ENCODE results near the gene FBRS. TPM values are rescaled to one million over a fixed set of nuclear protein-coding genes. Genes with fewer than 3 reads are reported as not detected.

Gene FBRS
- total RNA-seq, result 10 to 100 TPM; 16.5 to 26.3 TPM

DNA sequence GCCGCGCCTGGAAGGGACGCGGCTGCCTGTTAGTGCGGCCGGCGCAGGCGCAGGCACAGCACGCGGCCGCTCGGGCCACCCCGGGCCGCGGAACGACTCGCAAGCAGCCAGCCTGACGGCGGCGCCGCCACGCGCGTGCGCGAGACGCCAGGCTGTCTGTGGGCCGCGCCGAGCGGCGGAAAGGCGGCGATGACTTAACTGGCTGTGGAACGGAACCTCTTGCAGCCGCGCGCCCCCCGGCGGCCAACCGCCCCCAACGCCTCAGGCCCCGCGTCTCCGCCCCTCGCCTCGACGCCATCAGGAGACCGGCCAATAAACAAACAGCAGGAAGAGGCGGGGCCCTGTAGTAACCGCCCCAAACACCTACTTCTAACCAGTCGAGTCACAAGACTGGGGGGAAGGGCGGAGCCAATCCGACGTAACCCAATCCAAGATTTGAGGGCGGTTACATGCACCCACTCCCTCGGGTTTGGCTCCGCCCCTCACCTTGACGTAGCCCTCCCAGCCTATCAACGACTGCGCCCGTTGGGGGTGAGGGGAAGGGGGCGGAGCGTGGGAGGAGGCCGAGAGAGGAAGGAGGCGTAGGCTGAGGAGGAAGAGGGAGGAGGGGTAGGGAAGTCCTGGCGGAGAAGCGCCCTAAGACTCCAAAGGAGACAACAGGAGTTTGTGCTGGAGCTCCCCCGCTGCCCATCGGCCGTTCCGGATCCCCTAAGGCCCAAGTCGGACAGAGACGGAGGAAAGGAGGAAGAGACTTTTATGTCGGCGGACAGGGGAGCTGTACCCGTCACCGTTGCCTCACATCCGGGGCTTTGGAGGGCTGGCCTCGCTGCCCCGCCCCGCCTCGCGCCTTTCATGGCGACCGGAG lies at the start of gene FBRS:
FBRS (plus strand) TSS at position 566 of the 865 bp plus-strand sequence. CDS start 1,088 bp downstream, outside the sequence.
- Histone ChIP-seq H3K36me3 (peaks cover 48% of the 10 kb centered on the region), H3K27me3 (no peaks in the 10 kb centered on the region), H3K9me3 (no peaks in the 10 kb centered on the region), H3K4me3 (peak within 1 kb of the TSS; percentile 92 to 94), H3K4me1 (peaks cover 0 to 44% of the 10 kb centered on the region in 2 donors), H3K27ac (peak within 1 kb of the TSS; percentile 95 to 99)
- DNase-seq (ENCODE audit: low spot score), result peak; percentile 100
- TF ChIP-seq, protein P1, sequence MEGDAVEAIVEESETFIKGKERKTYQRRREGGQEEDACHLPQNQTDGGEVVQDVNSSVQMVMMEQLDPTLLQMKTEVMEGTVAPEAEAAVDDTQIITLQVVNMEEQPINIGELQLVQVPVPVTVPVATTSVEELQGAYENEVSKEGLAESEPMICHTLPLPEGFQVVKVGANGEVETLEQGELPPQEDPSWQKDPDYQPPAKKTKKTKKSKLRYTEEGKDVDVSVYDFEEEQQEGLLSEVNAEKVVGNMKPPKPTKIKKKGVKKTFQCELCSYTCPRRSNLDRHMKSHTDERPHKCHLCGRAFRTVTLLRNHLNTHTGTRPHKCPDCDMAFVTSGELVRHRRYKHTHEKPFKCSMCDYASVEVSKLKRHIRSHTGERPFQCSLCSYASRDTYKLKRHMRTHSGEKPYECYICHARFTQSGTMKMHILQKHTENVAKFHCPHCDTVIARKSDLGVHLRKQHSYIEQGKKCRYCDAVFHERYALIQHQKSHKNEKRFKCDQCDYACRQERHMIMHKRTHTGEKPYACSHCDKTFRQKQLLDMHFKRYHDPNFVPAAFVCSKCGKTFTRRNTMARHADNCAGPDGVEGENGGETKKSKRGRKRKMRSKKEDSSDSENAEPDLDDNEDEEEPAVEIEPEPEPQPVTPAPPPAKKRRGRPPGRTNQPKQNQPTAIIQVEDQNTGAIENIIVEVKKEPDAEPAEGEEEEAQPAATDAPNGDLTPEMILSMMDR (IDR thresholded peaks at IDR 0.05), result peak; percentile 70 to 83

DNA sequence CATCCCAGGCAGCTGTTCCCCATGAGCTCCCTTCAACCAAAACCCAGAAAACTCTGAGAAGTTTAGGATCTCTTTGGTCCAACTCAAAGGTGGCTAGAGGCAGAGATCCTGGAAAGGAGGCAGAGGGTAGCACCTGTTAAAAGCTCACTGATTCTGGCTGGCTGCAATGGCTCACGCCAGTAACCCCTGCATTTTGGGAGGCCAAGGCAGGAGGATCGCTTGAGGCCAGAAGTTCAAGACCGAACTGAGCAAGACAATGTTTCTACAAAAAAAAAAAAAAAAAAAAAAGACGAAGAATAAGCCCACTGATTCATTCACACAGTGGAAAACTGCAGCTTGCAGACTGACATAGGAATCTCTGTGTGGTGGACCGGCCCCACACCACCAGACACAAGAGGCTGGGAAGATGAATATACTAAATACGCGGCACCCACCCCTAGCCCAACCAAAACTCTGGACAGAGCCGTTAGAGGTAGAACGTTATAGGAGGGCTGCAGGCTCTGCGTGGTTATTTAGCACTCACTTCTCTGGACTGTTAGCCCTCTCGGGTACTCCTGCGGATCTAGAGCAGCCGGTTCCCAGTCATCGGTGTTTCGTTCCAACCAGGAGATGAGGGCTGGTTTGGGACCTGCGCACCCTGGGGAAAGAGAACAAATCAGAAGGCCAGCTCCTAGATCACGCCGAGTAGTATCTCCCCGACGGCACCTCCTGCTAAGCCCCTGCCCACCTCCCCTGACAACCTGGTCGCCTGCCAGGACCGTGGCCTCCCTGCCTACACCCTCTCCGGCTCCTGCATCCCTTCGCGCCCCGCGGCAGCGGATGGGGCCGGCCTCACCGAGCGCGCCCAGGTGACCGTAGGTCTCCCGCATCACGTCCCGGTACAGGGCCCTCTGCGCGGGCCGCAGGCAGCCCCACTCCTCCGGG lies 49.0 kb upstream of the FBRS start:
- Histone ChIP-seq H3K36me3 (peaks cover 18% of the 10 kb centered on the region), H3K27ac (peak overlapping the region; percentile 96 to 97), H3K9me3 (no peaks in the 10 kb centered on the region), H3K27me3 (no peaks in the 10 kb centered on the region), H3K4me1 (peaks cover 0 to 19% of the 10 kb centered on the region in 2 donors), H3K4me3 (peak overlapping the region; percentile 83 to 96)
- no peak for DNase-seq (ENCODE audit: low spot score)
- TF ChIP-seq, protein P1 (IDR thresholded peaks at IDR 0.05), result no peak

DNA sequence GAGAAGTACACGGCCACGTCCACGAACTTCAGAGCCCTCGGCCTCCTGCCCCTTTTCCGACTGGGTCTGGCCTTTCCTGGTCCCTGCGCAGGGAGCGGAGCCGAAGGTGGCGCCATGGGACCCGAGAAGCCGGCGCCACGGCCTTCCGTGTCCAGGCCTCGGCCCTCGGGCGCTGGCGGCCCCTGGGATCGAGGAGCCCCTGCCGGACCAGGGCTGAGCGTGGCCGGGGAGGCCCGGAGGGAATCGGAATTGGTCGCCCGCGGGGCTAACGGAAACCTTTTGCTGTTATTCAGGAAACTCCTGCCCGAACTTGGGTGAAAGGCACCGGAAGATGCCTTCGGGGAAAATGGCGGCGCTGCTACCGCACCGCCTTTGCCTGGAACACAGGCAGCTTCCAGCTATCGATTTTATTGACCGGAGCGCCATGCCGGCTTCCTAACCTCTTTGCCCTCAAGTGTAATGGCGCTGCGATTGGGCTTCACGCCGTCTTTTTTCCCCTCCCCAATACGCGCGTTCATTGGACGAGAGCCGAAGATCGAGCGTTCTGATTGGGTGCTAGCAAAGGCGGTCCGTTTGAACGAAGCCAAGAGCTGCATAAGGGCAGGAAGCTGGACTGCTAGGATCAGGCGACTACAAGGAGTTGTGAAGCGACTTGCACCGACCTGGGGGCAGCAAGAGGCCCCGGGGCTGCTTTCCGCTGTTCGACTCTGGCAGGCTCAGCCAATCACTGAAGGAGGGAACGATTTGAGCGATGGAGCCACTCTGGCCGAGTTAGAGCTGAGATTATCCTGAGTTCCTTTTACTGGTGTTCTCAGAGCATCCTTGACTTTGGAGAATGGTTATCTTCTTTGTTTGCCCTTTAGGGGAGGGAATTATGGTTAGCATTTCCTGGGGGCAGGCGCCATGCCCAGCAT lies 48.0 kb upstream of the FBRS start, which contains the start of gene ZNF689:
ZNF689 (minus strand) TSS at position 464 of the 914 bp plus-strand sequence; CDS start at position 116, 348 bp downstream.
- peaks cover 0 to 19% of the 10 kb centered on the region in 2 donors for H3K4me1 ChIP-seq
- peak within 1 kb of the TSS; percentile 96 to 97 for H3K27ac ChIP-seq
- no peaks in the 10 kb centered on the region for H3K9me3 ChIP-seq
- no peaks in the 10 kb centered on the region for H3K27me3 ChIP-seq
- H3K36me3 ChIP-seq, result peaks cover 9% of the 10 kb centered on the region
- DNase-seq (ENCODE audit: low spot score), result peak; percentile 99
- H3K4me3 ChIP-seq, result peak within 1 kb of the TSS; percentile 83 to 96
- TF ChIP-seq, protein P1 (IDR thresholded peaks at IDR 0.05), result peak in 1 of 2 donors; percentile 14

DNA sequence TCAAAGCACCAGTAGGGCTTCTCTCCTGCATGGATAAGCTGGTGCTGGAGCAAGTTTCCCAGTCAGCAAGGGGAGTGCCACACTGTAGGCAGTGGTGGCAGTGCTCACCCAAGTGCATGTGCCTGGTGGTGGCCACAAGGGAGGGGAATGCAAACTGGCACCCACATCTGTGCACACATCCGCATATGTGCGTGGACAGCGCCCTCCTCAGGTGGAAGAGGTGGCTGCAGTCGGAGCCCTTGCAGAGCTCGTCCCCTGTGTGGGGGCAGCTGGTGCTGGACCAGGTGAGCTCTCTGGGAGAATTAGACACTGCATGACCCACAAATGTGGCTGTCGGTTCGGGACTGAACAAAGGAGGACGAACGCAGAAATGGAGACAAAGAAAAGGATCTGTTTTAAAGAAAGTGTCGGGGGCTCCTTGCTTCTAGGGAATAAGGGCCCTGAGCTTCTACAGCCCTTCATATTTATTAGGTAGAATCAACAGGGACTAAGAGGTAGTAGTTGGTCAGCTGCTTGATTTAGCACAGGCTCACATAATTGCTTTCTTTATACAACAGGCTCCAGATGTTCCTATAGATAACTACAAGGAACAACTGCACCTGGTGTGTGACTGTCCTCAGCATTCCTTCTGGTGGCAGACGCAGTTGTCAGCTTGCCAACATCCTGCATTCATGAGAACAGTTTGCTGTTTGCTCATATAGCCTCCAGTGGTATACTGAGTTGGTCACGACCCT lies 42.7 kb upstream of the FBRS start:
- Histone ChIP-seq H3K27ac (no peak overlapping the region), H3K9me3 (no peaks in the 10 kb centered on the region), H3K4me3 (no peak overlapping the region), H3K4me1 (peaks cover 0 to 4% of the 10 kb centered on the region in 2 donors), H3K27me3 (no peaks in the 10 kb centered on the region), H3K36me3 (no peaks in the 10 kb centered on the region)
- no peak for DNase-seq (ENCODE audit: low spot score)
- TF ChIP-seq, protein P1 (IDR thresholded peaks at IDR 0.05), result peak in 1 of 2 donors; percentile 56
